Nasal cavity respiratory epithelium epithelial cell of viscerocranial mucosa (primary cell): ENCODE results near the gene PCBP4. TPM values are rescaled to one million over a fixed set of nuclear protein-coding genes. Genes with fewer than 3 reads are reported as not detected.

Source experiments
- total RNA-seq: library from RNA; depleted of rRNA; stranded (reverse); fragments of >200 nt; gene quantifications from 2 replicates; pipeline ENCODE4 v1.2.3, GENCODE V29; 2014

PCBP4 gene
- total RNA-seq, result 10.3 and 14.7 TPM in 2 replicates

DNA sequence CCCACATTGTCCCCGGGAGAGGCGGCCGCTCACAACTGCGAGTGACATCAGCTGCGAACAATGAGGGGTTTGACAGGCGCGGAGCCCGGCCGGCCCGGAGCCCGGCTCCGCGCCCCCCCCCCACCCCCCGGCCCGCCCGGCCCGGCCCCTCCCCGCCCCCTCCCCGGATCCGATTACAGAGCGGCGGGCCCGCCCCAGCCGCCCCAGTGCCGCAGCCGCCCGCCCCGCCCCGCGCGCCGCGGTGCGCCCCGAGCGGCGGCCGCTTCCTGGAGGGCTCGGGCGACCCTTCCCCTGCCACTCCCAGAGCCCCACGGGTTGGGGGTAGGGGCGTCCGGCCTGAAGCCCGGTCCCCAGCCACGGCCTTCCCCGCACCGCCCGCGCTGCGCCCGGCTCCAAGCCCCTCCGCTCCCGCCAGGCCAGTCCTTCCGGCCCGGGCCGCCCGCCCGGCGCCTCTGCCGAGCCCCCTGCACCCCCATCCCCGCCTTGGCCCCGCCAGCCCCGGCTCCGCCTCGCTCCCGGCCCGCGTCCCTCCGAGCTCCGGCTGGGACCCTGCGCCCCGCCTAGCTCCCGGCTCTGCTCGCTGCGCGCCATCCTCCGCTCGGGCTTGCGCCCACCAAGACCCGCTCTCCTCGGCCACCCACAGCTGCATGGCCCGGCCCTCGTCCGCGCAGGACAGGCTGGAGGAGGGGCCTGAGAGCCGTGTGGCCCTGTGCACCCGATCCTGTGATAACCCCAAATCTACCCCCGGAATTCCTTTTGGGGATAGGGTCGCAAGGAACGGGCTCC, at the start of gene PCBP4:
PCBP4 (minus strand) TSS at position 71 of the 786 bp plus-strand sequence. CDS start 6,214 bp downstream, outside the sequence.

DNA sequence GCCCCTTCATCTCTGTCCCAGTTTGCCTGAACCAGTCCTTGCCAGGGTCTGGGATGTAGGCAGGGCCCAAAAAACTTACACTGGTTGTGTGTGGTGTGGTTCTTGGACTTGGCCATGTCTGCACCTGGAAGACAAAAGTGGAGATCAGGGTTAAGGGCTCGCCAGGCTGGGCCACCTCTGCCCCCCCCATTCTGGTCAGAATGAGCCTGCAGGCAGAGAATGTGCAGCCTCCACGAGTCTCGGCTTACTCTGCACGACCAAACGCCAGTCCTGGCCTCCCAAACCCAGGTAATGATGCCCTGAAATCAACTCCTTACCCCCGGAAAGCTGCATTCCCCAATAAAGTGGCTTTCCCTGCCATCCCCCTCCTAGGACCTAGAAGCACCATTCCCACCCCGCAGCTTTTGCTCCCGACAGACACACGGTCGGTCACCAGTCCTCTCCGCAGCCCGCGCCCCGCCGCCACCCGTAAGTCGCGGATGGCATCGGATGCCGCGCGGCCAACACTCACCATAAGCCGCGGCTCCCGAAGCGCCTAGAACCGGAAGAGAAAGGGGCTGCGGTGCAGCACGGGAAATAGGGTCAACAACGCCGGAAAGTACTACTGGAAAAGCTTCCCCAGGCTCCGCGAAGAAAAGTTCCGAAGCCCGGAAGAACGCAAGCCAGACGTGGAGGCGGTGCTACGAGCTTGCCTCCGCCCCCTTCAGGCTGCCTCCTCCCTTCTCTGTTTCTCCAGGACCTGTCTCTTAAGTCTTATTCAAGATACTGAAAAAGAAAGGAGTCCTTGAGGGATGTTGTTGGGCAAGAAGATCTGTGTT, 28.3 kb upstream of the PCBP4 start, which contains the start of gene RPL29:
RPL29 (minus strand) TSS at position 550 of the 818 bp plus-strand sequence; CDS start at position 116, 434 bp downstream.

DNA sequence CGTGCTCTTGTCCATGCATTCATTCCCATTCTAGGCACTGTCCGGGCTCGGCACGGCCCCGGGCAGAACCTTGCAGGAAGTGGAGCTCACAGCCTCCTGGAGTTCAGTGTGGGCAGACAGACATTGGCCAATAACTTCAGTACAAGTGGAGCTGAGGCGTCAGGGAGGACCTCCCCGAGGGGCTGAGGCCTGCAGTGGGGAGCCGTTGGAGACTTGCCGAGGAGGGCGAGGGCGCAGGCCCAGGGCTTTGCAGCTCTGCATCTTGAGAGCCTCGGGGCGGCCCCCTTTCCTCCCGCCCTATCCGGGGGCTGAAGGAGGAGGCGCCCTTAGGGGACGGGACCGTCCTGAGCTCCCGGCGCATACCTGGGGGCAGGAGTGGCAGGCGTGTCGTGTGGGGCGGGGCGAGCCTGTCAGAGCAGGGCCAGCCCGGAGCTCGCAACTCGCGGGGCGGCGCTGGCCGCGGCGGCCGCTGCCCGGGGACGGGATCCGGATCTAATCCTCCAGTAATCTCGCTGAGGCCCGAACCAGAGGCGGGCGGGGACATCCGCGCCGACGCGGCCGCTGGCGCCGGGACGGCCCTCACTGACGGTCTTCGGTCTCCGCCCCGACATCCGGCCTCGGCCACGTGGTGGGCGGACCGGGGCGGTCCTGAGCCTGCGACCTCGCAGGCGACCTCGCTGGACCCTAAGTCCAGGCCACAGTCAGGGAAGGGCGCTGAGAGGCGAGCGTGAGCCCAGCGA, 15.8 kb upstream of the PCBP4 start, which contains the start of gene ACY1:
ACY1 (plus strand) TSS at position 698 of the 740 bp plus-strand sequence. CDS start 530 bp downstream, outside the sequence.

DNA sequence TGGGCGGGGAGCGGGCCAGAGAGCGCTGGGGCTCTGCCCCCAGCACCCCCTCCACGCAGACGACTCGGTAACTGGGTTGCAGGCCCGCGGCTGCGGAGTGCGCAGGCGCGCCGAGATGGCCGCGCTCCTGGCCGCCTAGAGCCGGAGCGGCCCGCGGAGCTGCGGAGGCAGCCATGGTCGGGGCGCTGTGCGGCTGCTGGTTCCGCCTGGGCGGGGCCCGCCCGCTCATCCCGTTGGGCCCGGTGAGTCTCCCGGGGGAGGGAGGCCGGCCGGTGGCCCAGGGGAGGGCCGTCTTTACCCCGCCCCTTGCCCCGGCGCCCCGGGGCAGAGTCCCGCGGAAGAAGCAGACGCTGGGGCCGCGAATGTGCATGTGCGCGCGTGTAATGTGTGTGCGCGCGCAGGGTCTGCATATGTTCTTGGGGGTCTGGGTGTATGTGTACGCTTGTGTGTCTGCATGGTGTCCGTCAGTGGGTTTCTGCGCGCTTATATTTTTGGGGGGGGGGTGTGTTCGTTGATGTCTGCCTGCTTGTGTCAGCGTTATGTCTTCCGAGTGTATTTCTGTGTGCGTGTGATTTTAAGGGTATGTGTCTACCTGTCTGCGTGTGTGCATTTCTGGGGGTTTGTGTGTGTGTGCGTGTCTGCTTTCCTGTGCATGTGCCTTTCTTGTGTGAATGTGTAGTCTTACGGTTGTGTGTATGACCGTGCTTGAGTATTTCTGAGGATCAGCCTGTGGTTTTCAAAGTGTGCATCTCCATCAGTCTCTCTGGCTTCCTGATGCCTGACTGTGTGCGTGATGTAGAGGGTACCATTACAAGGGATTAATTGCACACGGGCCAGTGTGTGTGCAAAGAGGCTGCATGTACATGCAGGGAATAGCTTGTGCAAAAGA, 8.0 kb upstream of the PCBP4 start, which contains the start of gene ABHD14A:
ABHD14A (plus strand) TSS at position 102 of the 889 bp plus-strand sequence; CDS start at position 174, 72 bp downstream.

DNA sequence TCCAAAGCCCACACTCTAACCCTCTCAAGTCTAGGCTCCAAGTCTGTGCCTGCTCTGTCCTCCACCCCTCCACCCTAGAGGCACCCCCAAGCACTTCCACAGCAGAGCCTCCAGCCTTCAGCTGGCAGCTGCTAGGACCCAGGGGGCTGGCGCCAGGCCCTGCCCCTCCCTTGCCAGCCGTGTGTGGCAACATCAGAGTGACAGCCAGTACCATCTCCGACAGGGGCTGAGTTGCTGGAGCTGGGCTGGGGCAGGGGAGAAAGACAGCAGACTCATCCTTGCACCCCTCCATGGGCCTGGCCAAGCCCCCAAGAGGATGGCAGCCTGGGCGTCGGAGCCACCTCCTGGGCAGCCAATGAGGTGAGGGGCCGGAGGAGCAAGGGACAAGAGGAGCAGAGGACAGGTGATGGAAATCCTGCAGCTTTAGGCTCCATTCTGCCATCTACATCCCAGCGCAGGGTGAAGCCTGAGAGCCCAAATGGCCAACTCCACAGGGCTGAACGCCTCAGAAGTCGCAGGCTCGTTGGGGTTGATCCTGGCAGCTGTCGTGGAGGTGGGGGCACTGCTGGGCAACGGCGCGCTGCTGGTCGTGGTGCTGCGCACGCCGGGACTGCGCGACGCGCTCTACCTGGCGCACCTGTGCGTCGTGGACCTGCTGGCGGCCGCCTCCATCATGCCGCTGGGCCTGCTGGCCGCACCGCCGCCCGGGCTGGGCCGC, 11.9 kb downstream of the PCBP4 start, which contains the start of gene GPR62:
GPR62 (plus strand) TSS at position 207 of the 718 bp plus-strand sequence; CDS start at position 479, 272 bp downstream.

DNA sequence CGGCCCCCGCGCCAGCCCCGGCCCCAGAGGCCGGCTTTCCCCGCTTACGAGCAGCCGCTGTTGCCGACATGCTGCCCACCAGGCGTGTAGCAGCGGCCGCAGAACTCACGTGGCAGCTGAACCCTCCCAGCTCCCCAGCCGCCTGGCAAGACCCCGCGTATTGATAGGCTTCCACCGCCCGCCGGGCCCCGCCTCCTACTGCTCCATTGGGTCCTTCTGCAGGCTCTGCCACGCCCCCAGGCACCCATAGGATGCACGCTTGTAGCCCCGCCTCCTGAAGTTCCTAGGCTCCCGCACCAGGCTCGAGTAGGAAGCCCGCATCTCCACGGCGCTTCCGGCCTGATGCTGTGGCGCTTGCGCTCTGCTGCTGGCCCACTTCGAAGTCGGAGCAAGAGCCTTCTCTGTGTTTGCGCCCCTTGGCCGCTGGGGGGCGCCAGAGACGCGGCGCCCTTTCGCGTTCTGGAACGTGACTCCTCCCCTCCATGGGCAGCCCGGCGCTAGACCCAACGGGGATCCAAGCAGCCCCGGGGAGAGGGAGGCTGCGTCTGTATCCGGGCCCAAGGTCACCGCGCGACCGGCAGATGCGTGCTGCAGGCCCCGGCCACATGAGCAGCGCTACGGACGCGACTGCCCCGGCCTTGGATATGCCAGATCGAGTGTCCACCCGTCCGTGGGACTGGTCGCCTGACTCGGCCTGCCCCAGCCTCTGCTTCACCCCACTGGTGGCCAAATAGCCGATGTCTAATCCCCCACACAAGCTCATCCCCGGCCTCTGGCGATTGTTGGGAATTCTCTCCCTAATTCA, 25.3 kb downstream of the PCBP4 start, which contains the start of the genes PARP3 and RRP9:
PARP3 (plus strand) TSS at position 566 of the 805 bp plus-strand sequence. CDS start 993 bp downstream, outside the sequence.
RRP9 (minus strand) TSS at position 107 of the 805 bp plus-strand sequence; CDS start at position 70, 37 bp downstream.

Other genes starting within 250 kb of the PCBP4 start
- not detected in 2 replicates for gene IQCF6, start 188.2 kb downstream of the PCBP4 start, total RNA-seq
- gene IQCF2, start 105.8 kb downstream of the PCBP4 start, total RNA-seq, result not detected in 2 replicates
- gene IQCF5, start 91.9 kb downstream of the PCBP4 start, total RNA-seq, result not detected in 2 replicates
- 0.14 TPM in 1 of 2 replicates, not detected in the other for gene IQCF1, start 64.1 kb downstream of the PCBP4 start, total RNA-seq
- gene RRP9, start 25.6 kb downstream of the PCBP4 start, total RNA-seq, result 38.3 and 40.7 TPM in 2 replicates
- gene PARP3, start 25.1 kb downstream of the PCBP4 start, total RNA-seq, result 3.1 and 13.2 TPM in 2 replicates
- under 0.01 TPM in 1 of 2 replicates, not detected in the other for gene GPR62, start 12.1 kb downstream of the PCBP4 start, total RNA-seq
- gene ABHD14B, start 6.6 kb upstream of the PCBP4 start, total RNA-seq, result 16.4 and 27.0 TPM in 2 replicates
- 1.7 and 2.5 TPM in 2 replicates for gene ABHD14A, start 7.6 kb upstream of the PCBP4 start, total RNA-seq
- gene ACY1, start 16.1 kb upstream of the PCBP4 start, total RNA-seq, result 56.2 and 72.1 TPM in 2 replicates
- gene RPL29, start 28.4 kb upstream of the PCBP4 start, total RNA-seq, result 839 and 989 TPM in 2 replicates
- gene DUSP7, start 89.1 kb upstream of the PCBP4 start, total RNA-seq, result 53.3 and 110 TPM in 2 replicates
- gene POC1A, start 187.0 kb upstream of the PCBP4 start, total RNA-seq, result 2.3 and 2.4 TPM in 2 replicates
- gene ALAS1, start 230.7 kb upstream of the PCBP4 start, total RNA-seq, result 56.0 and 63.2 TPM in 2 replicates